Vagina (tissue), 2 donors: ENCODE measurements around the gene CCDC141.

Source experiments
- CTCF ChIP-seq, 3 experiments: fragments of 450-650 bp in 2 of 3; fragments of 200-600 bp in 1 of 3; sonication (generic) in 1 of 3; IDR thresholded peaks; one replicate each; pipeline ENCODE4 v1.5.1; 2017 to 2019; ENCODE audit warnings: antibody characterized with exemption in 3 of 3, mild to moderate bottlenecking in 2 of 3, moderate library complexity in 2 of 3
- POLR2A ChIP-seq, 2 donors: fragments of 450-650 bp; IDR thresholded peaks; one replicate each; pipeline ENCODE4 v1.6.1; 2017; ENCODE audit warnings: antibody characterized with exemption in 2 of 2, mild to moderate bottlenecking in 2 of 2, moderate library complexity in 2 of 2
- POLR2AphosphoS5 ChIP-seq, 2 donors: sonication (generic); formaldehyde crosslinking; IDR thresholded peaks; one replicate each; pipeline ENCODE4 v1.9.0; 2017; ENCODE audit warnings: antibody characterized with exemption in 2 of 2, mild to moderate bottlenecking in 2 of 2, low read depth in 1 of 2; ENCODE audit not compliant: insufficient read depth in 1 of 2

- TF ChIP-seq CTCF (IDR thresholded peaks at IDR 0.05): no peak
- TF ChIP-seq POLR2A (IDR thresholded peaks at IDR 0.05): no peak
- no peak for TF ChIP-seq POLR2AphosphoS5 (IDR thresholded peaks at IDR 0.05; ENCODE audit: insufficient read depth in 1 of 2, low read depth in 1 of 2)
Measured at GRCh38 chr2:179021258-179021657, 28.7 kb downstream of the CCDC141 start.
